Upper lobe of right lung (tissue), 1 donor: Measurements from ENCODE around the gene FAM13B. TPM values are rescaled to one million over a fixed set of nuclear protein-coding genes. Genes with fewer than 3 reads are reported as not detected.

Source experiments
- ATAC-seq: fragments of 200-7000 bp; cut with Tn5 transposase; one replicate; pipeline ENCODE4 v1.9.1; 2020; ENCODE audit warnings: mild to moderate bottlenecking, moderate library complexity
- DNase-seq: peaks from one replicate; pipeline ENCODE4 v3.0.0-alpha.2; 2020
- H3K27ac ChIP-seq: fragments of 200-600 bp; one replicate; pipeline ENCODE4 v1.8.0; 2022
- H3K27me3 ChIP-seq: fragments of 200-600 bp; one replicate; pipeline ENCODE4 v1.8.0; 2022; ENCODE audit warnings: mild to moderate bottlenecking
- H3K36me3 ChIP-seq: fragments of 200-600 bp; one replicate; pipeline ENCODE4 v1.8.0; 2022
- H3K4me1 ChIP-seq: fragments of 200-600 bp; one replicate; pipeline ENCODE4 v1.8.0; 2022
- H3K4me3 ChIP-seq: fragments of 200-600 bp; one replicate; pipeline ENCODE4 v1.8.0; 2022; ENCODE audit warnings: mild to moderate bottlenecking
- H3K9me3 ChIP-seq: fragments of 200-600 bp; one replicate; pipeline ENCODE4 v1.8.0; 2022
- intact Hi-C: fragments of 100-400 bp; cut with DNase I; formaldehyde crosslinking; loops from one replicate; pipeline ENCODE4 v1.11.0; 2022
- total RNA-seq: library from RNA; stranded (reverse); fragmentation: NEBNext Ultra II Directional; extraction: Animal tissue kit (Norgen Biotek cat#: 25700); gene quantifications from one replicate; pipeline ENCODE4 v1.2.1, GENCODE V29; 2021
- TF ChIP-seq, protein P1 (sequence below): fragments of 200-600 bp; IDR thresholded peaks from one replicate; pipeline ENCODE4 v1.8.0; 2022; ENCODE audit warnings: antibody characterized with exemption
- donor health status: DM: no; HTN: yes; CAD: no; lungs with severe emphysema.

FAM13B gene
- total RNA-seq, 1 donor from 2014 or later: 42.4 TPM

DNA sequence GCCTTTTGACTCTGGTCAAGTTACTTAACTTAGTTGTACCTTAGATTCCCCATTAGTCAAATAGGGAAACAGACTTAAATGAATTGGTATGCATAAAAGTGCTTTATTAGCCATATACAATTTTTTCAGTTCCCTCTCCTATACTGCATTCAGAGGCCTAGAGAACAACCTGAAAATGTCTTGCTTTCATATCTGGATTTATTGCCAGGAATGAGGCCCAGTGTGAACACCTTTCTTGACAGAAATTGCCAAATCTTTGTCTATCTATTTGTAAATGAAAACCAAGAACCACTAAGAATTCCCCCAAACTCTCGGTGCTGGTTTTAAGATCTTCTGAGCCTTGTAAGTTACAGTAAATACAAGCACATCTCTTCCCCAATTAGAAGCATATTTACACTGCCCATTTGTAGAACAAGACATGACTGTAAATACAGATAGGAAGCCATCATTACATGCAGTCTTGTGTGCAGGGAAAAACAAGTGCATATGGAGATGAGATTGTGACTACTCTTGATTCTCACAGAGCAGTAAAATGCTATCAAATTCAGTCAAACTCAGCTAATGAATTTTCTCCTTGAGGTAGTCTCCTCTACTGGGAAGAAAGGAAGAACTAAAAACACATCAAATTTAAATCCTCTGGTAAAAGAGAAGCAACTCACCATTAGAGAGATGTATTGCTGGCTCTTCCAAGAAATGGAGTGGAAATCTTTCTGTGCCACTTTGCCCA, 5.2 kb upstream of the FAM13B start:
- Histone ChIP-seq H3K27me3 (no peaks in the 10 kb centered on the region), H3K4me1 (peaks cover 4% of the 10 kb centered on the region), H3K4me3 (no peak overlapping the region), H3K9me3 (no peaks in the 10 kb centered on the region), H3K27ac (no peak overlapping the region), H3K36me3 (no peaks in the 10 kb centered on the region)
- TF ChIP-seq, protein P1, sequence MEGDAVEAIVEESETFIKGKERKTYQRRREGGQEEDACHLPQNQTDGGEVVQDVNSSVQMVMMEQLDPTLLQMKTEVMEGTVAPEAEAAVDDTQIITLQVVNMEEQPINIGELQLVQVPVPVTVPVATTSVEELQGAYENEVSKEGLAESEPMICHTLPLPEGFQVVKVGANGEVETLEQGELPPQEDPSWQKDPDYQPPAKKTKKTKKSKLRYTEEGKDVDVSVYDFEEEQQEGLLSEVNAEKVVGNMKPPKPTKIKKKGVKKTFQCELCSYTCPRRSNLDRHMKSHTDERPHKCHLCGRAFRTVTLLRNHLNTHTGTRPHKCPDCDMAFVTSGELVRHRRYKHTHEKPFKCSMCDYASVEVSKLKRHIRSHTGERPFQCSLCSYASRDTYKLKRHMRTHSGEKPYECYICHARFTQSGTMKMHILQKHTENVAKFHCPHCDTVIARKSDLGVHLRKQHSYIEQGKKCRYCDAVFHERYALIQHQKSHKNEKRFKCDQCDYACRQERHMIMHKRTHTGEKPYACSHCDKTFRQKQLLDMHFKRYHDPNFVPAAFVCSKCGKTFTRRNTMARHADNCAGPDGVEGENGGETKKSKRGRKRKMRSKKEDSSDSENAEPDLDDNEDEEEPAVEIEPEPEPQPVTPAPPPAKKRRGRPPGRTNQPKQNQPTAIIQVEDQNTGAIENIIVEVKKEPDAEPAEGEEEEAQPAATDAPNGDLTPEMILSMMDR: no peak
- ATAC-seq (no peak), DNase-seq (no peak)
- intact Hi-C loops: no loop called here

DNA sequence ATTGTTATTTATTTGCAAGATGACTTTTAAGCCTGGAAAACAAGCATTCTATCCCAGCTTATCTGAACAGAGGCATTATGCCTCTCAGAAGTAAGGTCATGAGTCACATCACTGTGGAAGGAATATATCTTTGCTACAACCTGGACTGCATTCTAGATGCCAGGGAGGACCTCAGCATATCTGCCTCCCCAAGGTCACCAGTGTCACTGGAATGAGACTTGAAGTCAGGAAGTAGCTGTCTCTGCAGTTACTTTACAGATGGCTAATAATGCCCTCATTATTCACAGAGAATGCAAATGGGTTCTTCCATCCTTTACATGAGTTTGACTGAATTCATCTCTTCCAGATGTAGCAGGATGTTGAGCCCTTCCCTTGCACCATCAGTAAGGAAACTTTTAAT, 4.4 kb upstream of the FAM13B start:
- TF ChIP-seq, protein P1: no peak
- intact Hi-C loops: no loop called here
- no peak for DNase-seq
- no peak for ATAC-seq
- peaks cover 4% of the 10 kb centered on the region for H3K4me1 ChIP-seq
- H3K27me3 ChIP-seq: no peaks in the 10 kb centered on the region
- no peak overlapping the region for H3K27ac ChIP-seq
- no peaks in the 10 kb centered on the region for H3K9me3 ChIP-seq
- no peak overlapping the region for H3K4me3 ChIP-seq
- no peaks in the 10 kb centered on the region for H3K36me3 ChIP-seq

DNA sequence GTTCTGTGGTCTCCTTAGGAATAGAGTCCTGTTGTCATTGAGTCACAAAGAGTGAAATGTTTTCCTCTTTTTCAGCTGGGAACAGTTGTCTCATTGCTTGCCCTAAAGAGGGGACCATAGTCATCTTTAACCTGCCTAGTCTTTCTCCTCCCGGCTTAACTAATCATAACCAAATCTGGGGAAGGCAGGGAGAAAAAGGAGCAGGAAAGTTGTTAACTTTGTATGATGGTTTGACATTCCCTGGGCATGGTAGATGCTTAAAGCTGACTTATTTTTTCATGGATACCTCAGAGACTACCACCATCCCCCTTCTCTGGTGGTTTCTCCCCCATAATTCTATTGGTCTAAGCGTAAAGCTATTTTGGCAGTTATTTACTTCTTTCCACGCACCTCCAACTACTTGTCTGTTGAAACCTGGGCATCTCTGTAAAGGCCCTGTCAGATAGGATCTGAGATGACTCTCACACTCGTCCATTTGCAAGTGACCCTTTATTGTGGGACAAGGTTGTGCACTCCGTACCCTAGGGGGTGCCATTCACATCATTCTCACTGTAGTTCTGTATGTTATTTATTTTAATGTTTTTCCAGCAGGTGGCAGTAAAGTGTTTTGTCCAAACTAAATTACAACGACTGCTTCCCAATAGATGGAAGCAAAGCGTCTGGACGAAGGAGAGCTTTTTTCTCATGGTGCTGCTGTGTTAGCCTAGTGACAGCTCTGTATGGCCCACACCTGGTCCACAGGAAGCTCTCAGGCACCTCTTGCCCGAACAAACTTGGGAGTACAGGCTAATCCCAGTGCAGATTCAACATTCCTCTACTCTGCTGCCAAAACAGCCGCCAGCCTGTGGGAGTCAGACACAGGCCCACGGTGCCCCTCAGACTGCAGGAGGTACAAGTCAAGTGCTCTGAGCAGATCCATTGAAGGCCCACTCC, 3.0 kb upstream of the FAM13B start:
- Histone ChIP-seq H3K4me3 (no peak overlapping the region), H3K4me1 (peaks cover 15% of the 10 kb centered on the region), H3K27me3 (no peaks in the 10 kb centered on the region), H3K36me3 (no peaks in the 10 kb centered on the region), H3K9me3 (no peaks in the 10 kb centered on the region), H3K27ac (no peak overlapping the region)
- no peak for DNase-seq
- TF ChIP-seq, protein P1: peak; percentile 84
- intact Hi-C loops: no loop called here
- peak; percentile 73 for ATAC-seq

DNA sequence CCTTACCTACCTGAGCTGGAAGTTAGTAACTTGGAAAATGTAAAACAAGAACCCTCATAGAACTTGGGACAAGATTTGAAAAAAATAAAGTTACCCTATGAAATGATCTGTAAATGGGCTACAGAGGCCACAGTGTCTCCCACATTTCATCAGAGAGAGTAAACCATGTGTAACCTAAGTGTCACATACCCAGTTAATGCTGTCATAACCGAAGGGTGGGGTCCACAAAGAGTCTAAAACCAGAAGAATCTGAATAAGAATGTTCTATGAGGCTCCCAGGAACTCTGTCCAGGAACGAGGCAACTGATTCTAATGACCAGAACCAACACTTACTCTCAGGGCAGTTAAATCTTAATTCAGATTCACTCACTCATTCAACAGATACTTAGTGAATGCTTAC, 1.0 kb upstream of the FAM13B start:
- intact Hi-C loops: no loop called here
- DNase-seq (no peak), ATAC-seq (no peak)
- TF ChIP-seq, protein P1: no peak
- Histone ChIP-seq H3K9me3 (no peaks in the 10 kb centered on the region), H3K27me3 (no peaks in the 10 kb centered on the region), H3K4me3 (peak overlapping the region; percentile 74), H3K27ac (no peak overlapping the region), H3K4me1 (peaks cover 35% of the 10 kb centered on the region), H3K36me3 (no peaks in the 10 kb centered on the region)

DNA sequence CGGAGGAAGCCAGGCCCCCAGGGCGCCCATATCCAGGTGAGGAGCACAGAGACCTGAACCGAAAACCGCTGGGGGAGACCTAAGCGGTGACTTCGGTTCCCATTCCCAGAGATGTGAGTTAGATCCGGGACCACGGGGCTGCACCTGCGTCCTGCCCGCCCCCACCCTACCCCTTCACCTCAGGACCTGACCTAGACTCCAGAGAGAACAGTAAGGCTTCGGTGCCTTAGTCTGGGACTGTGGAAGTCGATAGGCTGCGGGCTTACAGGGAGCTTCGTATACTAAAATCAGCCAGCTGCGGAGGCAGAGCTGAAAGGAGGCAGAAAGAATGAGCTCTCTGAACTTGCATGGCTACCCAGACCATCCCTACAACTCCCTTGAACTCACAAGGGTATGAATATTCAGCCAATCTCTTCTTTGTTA, 518 bp upstream of the FAM13B start:
- ATAC-seq: peak; percentile 43
- peak overlapping the region; percentile 97 for H3K27ac ChIP-seq
- no peaks in the 10 kb centered on the region for H3K9me3 ChIP-seq
- H3K27me3 ChIP-seq: no peaks in the 10 kb centered on the region
- intact Hi-C loops: no loop called here
- DNase-seq: no peak
- H3K4me1 ChIP-seq: peaks cover 40% of the 10 kb centered on the region
- TF ChIP-seq, protein P1: no peak
- no peaks in the 10 kb centered on the region for H3K36me3 ChIP-seq
- H3K4me3 ChIP-seq: peak overlapping the region; percentile 74
